Glomerular visceral epithelial cell (primary cell): ENCODE results near the gene TFR2.

Experiments used
- DNase-seq: peaks from one replicate; pipeline ENCODE4 v3.0.0-alpha.2; 2016; ENCODE audit errors: extremely low spot score

Gene TFR2

GRCh38 chr7:100641463-100641859 is at the start of gene TFR2:
TSS of gene TFR2 (minus strand) at chr7:100641552. CDS start at chr7:100641509, 43 bp downstream.
- DNase-seq = no peak

- DNase-seq = no peak
Measured at GRCh38 chr7:100689230-100690135, 48.1 kb upstream of the TFR2 start.

- no peak for DNase-seq
Measured at GRCh38 chr7:100688326-100688860, 47.0 kb upstream of the TFR2 start.

- DNase-seq = no peak
Measured at GRCh38 chr7:100687751-100688300, 46.5 kb upstream of the TFR2 start.

- DNase-seq = no peak
Measured at GRCh38 chr7:100687261-100687660, 45.9 kb upstream of the TFR2 start.

GRCh38 chr7:100686822-100687211 is 45.5 kb upstream of the TFR2 start:
- DNase-seq = no peak

GRCh38 chr7:100686201-100686821 is 45.0 kb upstream of the TFR2 start:
- no peak for DNase-seq

GRCh38 chr7:100685631-100686145 is 44.3 kb upstream of the TFR2 start:
- no peak for DNase-seq

- no peak for DNase-seq
Measured at GRCh38 chr7:100685049-100685605, 43.8 kb upstream of the TFR2 start.

GRCh38 chr7:100684534-100685042 is 43.2 kb upstream of the TFR2 start:
- no peak for DNase-seq

GRCh38 chr7:100683659-100684533 is 42.5 kb upstream of the TFR2 start:
- no peak for DNase-seq

GRCh38 chr7:100682991-100683658 is 41.8 kb upstream of the TFR2 start:
- no peak for DNase-seq

- DNase-seq = no peak
Measured at GRCh38 chr7:100682228-100682741, 40.9 kb upstream of the TFR2 start.

GRCh38 chr7:100681491-100682227 is 40.3 kb upstream of the TFR2 start:
- DNase-seq = no peak

GRCh38 chr7:100680576-100681271 is 39.4 kb upstream of the TFR2 start:
- no peak for DNase-seq

- no peak for DNase-seq
Measured at GRCh38 chr7:100679927-100680575, 38.7 kb upstream of the TFR2 start.

- DNase-seq = no peak
Measured at GRCh38 chr7:100679129-100679926, 38.0 kb upstream of the TFR2 start.
